Measurements from ENCODE around the gene RAI1.

RAI1 gene

GRCh38 chr17:17789410-17789809, 108.2 kb downstream of the RAI1 start:
- no peak for TF ChIP-seq CTCF (IDR thresholded peaks at IDR 0.05; ENCODE audit: low read depth, low read length)
- no peak overlapping the region for H3K4me3 ChIP-seq (ENCODE audit: low read depth, low read length)

GRCh38 chr17:17789828-17790636, 108.8 kb downstream of the RAI1 start:
- TF ChIP-seq CTCF (IDR thresholded peaks at IDR 0.05; ENCODE audit: low read depth, low read length) = no peak
- no peak overlapping the region for H3K4me3 ChIP-seq (ENCODE audit: low read depth, low read length)

- no peak for TF ChIP-seq CTCF (IDR thresholded peaks at IDR 0.05; ENCODE audit: low read depth, low read length)
- H3K4me3 ChIP-seq (ENCODE audit: low read depth, low read length) = no peak overlapping the region
Measured at GRCh38 chr17:17790637-17791464, 109.6 kb downstream of the RAI1 start.

- no peak for TF ChIP-seq CTCF (IDR thresholded peaks at IDR 0.05; ENCODE audit: low read depth, low read length)
Measured at GRCh38 chr17:17792037-17792550, 110.8 kb downstream of the RAI1 start.

GRCh38 chr17:17792551-17793377, 111.5 kb downstream of the RAI1 start:
- no peak overlapping the region for H3K4me3 ChIP-seq (ENCODE audit: low read depth, low read length)
- TF ChIP-seq CTCF (IDR thresholded peaks at IDR 0.05; ENCODE audit: low read depth, low read length) = no peak

More at GRCh38 chr17:17792037-17792550, 110.8 kb downstream of the RAI1 start:
- no peak overlapping the region for H3K4me3 ChIP-seq (ENCODE audit: low read depth, low read length)

- H3K4me3 ChIP-seq (ENCODE audit: low read depth, low read length) = no peak overlapping the region
- no peak for TF ChIP-seq CTCF (IDR thresholded peaks at IDR 0.05; ENCODE audit: low read depth, low read length)
Measured at GRCh38 chr17:17793378-17794214, 112.3 kb downstream of the RAI1 start.
